Panc1 (cell line): Measurements from ENCODE around the gene MMD2. TPM values are rescaled to one million over a fixed set of nuclear protein-coding genes. Genes with fewer than 3 reads are reported as not detected.

Experiments
- ATAC-seq: fragments of 200-7000 bp; cut with Tn5 transposase; 2 replicates; pipeline ENCODE4 v1.9.1; 2020; ENCODE audit warnings: mild to moderate bottlenecking, moderate library complexity
- BruUV-seq: library from RNA; stranded (reverse); fragments of 400-500 nt; replicated peaks from 2 replicates; lab custom pipeline; 2021; lab: Mats Ljungman, UMichigan
- CTCF ChIA-PET: fragments of 300-600 bp; sonication (Branson Sonifier 250); formaldehyde crosslinking; loops from one replicate; lab custom pipeline; 2022; ENCODE audit warnings: antibody characterized with exemption; lab: Charles Lee
- POLR2A ChIA-PET: fragments of 300-600 bp; sonication (Branson Sonifier 250); formaldehyde crosslinking; loops from one replicate; lab custom pipeline; 2022; ENCODE audit warnings: antibody characterized with exemption; lab: Charles Lee
- DNase-seq: peaks from one replicate; pipeline ENCODE4 v3.0.0-alpha.2; 2010; ENCODE audit warnings: low read depth, low spot score
- H3K27ac ChIP-seq: 2 replicates; pipeline ENCODE4 v1.5.1; 2011; ENCODE audit warnings: mild to moderate bottlenecking, low read length, inconsistent platforms
- H3K27me3 ChIP-seq: fragments of 200-500 bp; sonication (Bioruptor generic); 2 replicates; pipeline ENCODE4 v1.6.0; 2014; ENCODE audit warnings: low read length, inconsistent platforms; ENCODE audit not compliant: control insufficient read depth, insufficient read depth
- H3K36me3 ChIP-seq: fragments of 200-500 bp; sonication (Bioruptor generic); 2 replicates; pipeline ENCODE4 v1.5.1; 2014; ENCODE audit warnings: inconsistent platforms, mild to moderate bottlenecking, low read length, moderate library complexity; ENCODE audit not compliant: control insufficient read depth, insufficient read depth
- H3K4me1 ChIP-seq: 2 replicates; pipeline ENCODE4 v1.5.1; 2011; ENCODE audit warnings: inconsistent platforms, mild to moderate bottlenecking, low read length, moderate library complexity; ENCODE audit not compliant: control insufficient read depth, insufficient read depth
- H3K4me3 ChIP-seq, 2 experiments: 2 replicates each; pipeline ENCODE4 v1.5.1; 2011 to 2012; ENCODE audit warnings: low read depth in 2 of 2, low read length in 2 of 2, mild to moderate bottlenecking in 2 of 2, inconsistent platforms in 1 of 2, moderate library complexity in 1 of 2
- H3K9me3 ChIP-seq: fragments of 200-500 bp; sonication (Bioruptor generic); 2 replicates; pipeline ENCODE4 v1.5.1; 2014; ENCODE audit warnings: low read depth, mild to moderate bottlenecking, inconsistent platforms, low read length, moderate library complexity; ENCODE audit not compliant: control insufficient read depth, insufficient read depth
- CTCF ChIP-seq: fragments of 450-650 bp; IDR thresholded peaks from 2 replicates; pipeline ENCODE4 v1.5.1; 2017; ENCODE audit warnings: mild to moderate bottlenecking
- POLR2AphosphoS5 ChIP-seq: IDR thresholded peaks from 2 replicates; pipeline ENCODE4 v1.6.1; 2012; ENCODE audit warnings: mild to moderate bottlenecking, low read depth, low read length, moderate library complexity
- SIN3A ChIP-seq: IDR thresholded peaks from 2 replicates; pipeline ENCODE4 v1.6.1; 2012; ENCODE audit warnings: low read depth, mild to moderate bottlenecking, low read length, moderate library complexity, borderline replicate concordance; ENCODE audit not compliant: insufficient read depth
- TCF7L2 ChIP-seq: IDR thresholded peaks from 2 replicates; pipeline ENCODE4 v1.6.1; 2011; ENCODE audit warnings: mild to moderate bottlenecking, low read depth, low read length, inconsistent platforms
- in situ Hi-C: cut with HindIII; loops from 2 replicates; pipeline ENCODE4 v1.10.0; 2016; ENCODE audit warnings: low sequenced_read_pairs, low pct_unique_long_range_greater_than_20kb
- intact Hi-C: fragments of 100-400 bp; cut with micrococcal nuclease; formaldehyde crosslinking; loops from one replicate; pipeline ENCODE4 v1.10.0; 2022; ENCODE audit not compliant: unreplicated experiment
- total RNA-seq: library from RNA; stranded (reverse); gene quantifications from one replicate; pipeline ENCODE4 v1.2.1, GENCODE V29; 2021; ENCODE audit not compliant: unreplicated experiment
- TF ChIP-seq, protein P1 (sequence below), 2 experiments: IDR thresholded peaks; 2 replicates each; pipeline ENCODE4 v1.6.1; 2011 to 2012; ENCODE audit warnings: low read depth in 2 of 2, control low read depth in 1 of 2, low read length in 1 of 2, mild to moderate bottlenecking in 1 of 2, moderate library complexity in 1 of 2; ENCODE audit not compliant: insufficient read depth in 1 of 2

The MMD2 gene
- total RNA-seq, 1 experiment from 2014 or later, result not detected

GRCh38 chr7:4878336-4879335 lies 80.4 kb downstream of the MMD2 start:
- Histone ChIP-seq H3K27me3 (no peaks in the 10 kb centered on the region), H3K4me1 (peaks cover 2% of the 10 kb centered on the region; the same call in 1 of the 2 replicates), H3K36me3 (no peaks in the 10 kb centered on the region), H3K9me3 (no peaks in the 10 kb centered on the region), H3K4me3 (no peak overlapping the region), H3K27ac (no peak overlapping the region)
- intact Hi-C loops (no loop called here), in situ Hi-C loops (no loop called here)
- CTCF ChIA-PET, result interaction anchor here (0.6 kb wide), 1 partner anchor 579 kb away, joined by 3 read pairs; no protein-coding TSS in a partner anchor
- no peak for DNase-seq
- no TSS peak for BruUV-seq
- no peak for TF ChIP-seq POLR2AphosphoS5
- TF ChIP-seq, protein P1, sequence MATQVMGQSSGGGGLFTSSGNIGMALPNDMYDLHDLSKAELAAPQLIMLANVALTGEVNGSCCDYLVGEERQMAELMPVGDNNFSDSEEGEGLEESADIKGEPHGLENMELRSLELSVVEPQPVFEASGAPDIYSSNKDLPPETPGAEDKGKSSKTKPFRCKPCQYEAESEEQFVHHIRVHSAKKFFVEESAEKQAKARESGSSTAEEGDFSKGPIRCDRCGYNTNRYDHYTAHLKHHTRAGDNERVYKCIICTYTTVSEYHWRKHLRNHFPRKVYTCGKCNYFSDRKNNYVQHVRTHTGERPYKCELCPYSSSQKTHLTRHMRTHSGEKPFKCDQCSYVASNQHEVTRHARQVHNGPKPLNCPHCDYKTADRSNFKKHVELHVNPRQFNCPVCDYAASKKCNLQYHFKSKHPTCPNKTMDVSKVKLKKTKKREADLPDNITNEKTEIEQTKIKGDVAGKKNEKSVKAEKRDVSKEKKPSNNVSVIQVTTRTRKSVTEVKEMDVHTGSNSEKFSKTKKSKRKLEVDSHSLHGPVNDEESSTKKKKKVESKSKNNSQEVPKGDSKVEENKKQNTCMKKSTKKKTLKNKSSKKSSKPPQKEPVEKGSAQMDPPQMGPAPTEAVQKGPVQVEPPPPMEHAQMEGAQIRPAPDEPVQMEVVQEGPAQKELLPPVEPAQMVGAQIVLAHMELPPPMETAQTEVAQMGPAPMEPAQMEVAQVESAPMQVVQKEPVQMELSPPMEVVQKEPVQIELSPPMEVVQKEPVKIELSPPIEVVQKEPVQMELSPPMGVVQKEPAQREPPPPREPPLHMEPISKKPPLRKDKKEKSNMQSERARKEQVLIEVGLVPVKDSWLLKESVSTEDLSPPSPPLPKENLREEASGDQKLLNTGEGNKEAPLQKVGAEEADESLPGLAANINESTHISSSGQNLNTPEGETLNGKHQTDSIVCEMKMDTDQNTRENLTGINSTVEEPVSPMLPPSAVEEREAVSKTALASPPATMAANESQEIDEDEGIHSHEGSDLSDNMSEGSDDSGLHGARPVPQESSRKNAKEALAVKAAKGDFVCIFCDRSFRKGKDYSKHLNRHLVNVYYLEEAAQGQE (IDR thresholded peaks at IDR 0.05; ENCODE audit: insufficient read depth in 1 of 2, low read depth in 2 of 2, low read length in 1 of 2), result no peak
- no peak for TF ChIP-seq CTCF
- no peak for TF ChIP-seq TCF7L2
- TF ChIP-seq SIN3A, result no peak
- POLR2A ChIA-PET, result interaction anchor here (0.6 kb wide), 1 partner anchor 9 kb away, joined by 5 read pairs; no protein-coding TSS in a partner anchor
- ATAC-seq, result no peak

GRCh38 chr7:4876586-4876985 lies 82.4 kb downstream of the MMD2 start:
- ATAC-seq (no peak), DNase-seq (no peak)
- H3K27ac ChIP-seq, result no peak overlapping the region
- no peaks in the 10 kb centered on the region for H3K27me3 ChIP-seq
- no TSS peak for BruUV-seq
- TF ChIP-seq SIN3A (no peak), CTCF (no peak), TCF7L2 (no peak), POLR2AphosphoS5 (no peak)
- TF ChIP-seq, protein P1 (IDR thresholded peaks at IDR 0.05; ENCODE audit: insufficient read depth in 1 of 2, low read depth in 2 of 2, low read length in 1 of 2), result no peak
- no peaks in the 10 kb centered on the region for H3K4me1 ChIP-seq
- ChIA-PET CTCF (no interaction called here), POLR2A (no interaction called here)
- in situ Hi-C loops (no loop called here), intact Hi-C loops (no loop called here)
- H3K9me3 ChIP-seq, result no peaks in the 10 kb centered on the region
- H3K4me3 ChIP-seq, result no peak overlapping the region
- H3K36me3 ChIP-seq, result no peaks in the 10 kb centered on the region
